Measurements from ENCODE around the gene ECT2L.

DNA sequence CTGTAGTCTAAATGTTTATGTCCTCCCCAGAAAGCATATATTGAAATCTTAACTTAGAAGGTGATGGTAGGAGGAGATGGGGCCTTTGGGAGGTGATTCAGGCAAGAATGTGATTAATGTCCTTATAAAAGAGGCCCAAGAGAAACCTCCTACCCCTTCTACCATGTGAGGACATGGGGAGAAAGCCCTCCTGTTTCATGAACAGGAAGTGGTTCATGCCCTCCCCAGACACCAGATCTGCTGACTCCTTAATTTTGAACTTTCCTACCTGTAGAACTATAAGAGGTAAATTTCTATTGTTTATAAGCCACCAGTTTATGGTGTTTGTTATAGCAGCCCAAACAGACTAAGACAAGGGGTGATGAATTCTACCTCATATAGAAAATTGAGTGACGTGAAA, 8.7 kb upstream of the ECT2L start:
- no peak for TF ChIP-seq POLR2A (IDR thresholded peaks at IDR 0.05)
- TF ChIP-seq, protein P1, sequence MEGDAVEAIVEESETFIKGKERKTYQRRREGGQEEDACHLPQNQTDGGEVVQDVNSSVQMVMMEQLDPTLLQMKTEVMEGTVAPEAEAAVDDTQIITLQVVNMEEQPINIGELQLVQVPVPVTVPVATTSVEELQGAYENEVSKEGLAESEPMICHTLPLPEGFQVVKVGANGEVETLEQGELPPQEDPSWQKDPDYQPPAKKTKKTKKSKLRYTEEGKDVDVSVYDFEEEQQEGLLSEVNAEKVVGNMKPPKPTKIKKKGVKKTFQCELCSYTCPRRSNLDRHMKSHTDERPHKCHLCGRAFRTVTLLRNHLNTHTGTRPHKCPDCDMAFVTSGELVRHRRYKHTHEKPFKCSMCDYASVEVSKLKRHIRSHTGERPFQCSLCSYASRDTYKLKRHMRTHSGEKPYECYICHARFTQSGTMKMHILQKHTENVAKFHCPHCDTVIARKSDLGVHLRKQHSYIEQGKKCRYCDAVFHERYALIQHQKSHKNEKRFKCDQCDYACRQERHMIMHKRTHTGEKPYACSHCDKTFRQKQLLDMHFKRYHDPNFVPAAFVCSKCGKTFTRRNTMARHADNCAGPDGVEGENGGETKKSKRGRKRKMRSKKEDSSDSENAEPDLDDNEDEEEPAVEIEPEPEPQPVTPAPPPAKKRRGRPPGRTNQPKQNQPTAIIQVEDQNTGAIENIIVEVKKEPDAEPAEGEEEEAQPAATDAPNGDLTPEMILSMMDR (IDR thresholded peaks at IDR 0.05): no peak
